Astrocyte (in vitro differentiated cells and primary cell): ENCODE results near the gene CDH23. TPM values are rescaled to one million over a fixed set of nuclear protein-coding genes. Genes with fewer than 3 reads are reported as not detected.
A peak's percentile ranks its signal among the peaks of the same experiment; 100 is the strongest.

Experiments
- DNase-seq: peaks from one replicate; pipeline ENCODE4 v3.0.0-alpha.2; 2010; ENCODE audit warnings: low read depth
- FAIRE-seq: peaks from 2 replicates; lab custom pipeline; 2011; peaks lifted over from hg19 to GRCh38; lab: Jason Lieb, UNC
- H2AFZ ChIP-seq: 2 replicates; pipeline ENCODE4 v1.6.0; 2012; ENCODE audit warnings: low read depth, low read length, inconsistent platforms
- H3K27ac ChIP-seq: 2 replicates; pipeline ENCODE4 v1.5.1; 2011; ENCODE audit warnings: low read depth, low read length, inconsistent platforms
- H3K27me3 ChIP-seq: 2 replicates; pipeline ENCODE4 v1.6.0; 2011; ENCODE audit warnings: low read length, inconsistent platforms; ENCODE audit not compliant: insufficient read depth
- H3K36me3 ChIP-seq: 2 replicates; pipeline ENCODE4 v1.5.1; 2011; ENCODE audit warnings: low read length, inconsistent platforms; ENCODE audit not compliant: insufficient read depth
- H3K4me1 ChIP-seq: 2 replicates; pipeline ENCODE4 v1.5.1; 2011; ENCODE audit warnings: low read length, inconsistent platforms; ENCODE audit not compliant: insufficient read depth
- H3K4me2 ChIP-seq: 2 replicates; pipeline ENCODE4 v1.6.0; 2012; ENCODE audit warnings: low read length, inconsistent platforms
- H3K4me3 ChIP-seq: 2 replicates; pipeline ENCODE4 v1.5.1; 2011; ENCODE audit warnings: low read depth, mild to moderate bottlenecking, low read length, inconsistent platforms; ENCODE audit not compliant: insufficient read depth
- H3K79me2 ChIP-seq: 2 replicates; pipeline ENCODE4 v1.6.0; 2012; ENCODE audit warnings: mild to moderate bottlenecking, low read length, inconsistent platforms; ENCODE audit not compliant: insufficient read depth
- H3K9ac ChIP-seq: 2 replicates; pipeline ENCODE4 v1.6.0; 2012; ENCODE audit warnings: mild to moderate bottlenecking, low read length, inconsistent platforms
- H3K9me3 ChIP-seq: 2 replicates; pipeline ENCODE4 v1.5.1; 2012; ENCODE audit warnings: low read depth, mild to moderate bottlenecking, low read length, inconsistent platforms; ENCODE audit not compliant: insufficient read depth
- H4K20me1 ChIP-seq: 2 replicates; pipeline ENCODE4 v1.6.0; 2012; ENCODE audit warnings: low read length, inconsistent platforms; ENCODE audit not compliant: insufficient read depth
- H3K27ac Mint-ChIP-seq: one replicate; pipeline ENCODE4 v1.8.0; 2021; ENCODE audit warnings: mild to moderate bottlenecking, mixed read lengths; ENCODE audit not compliant: unreplicated experiment
- H3K27me3 Mint-ChIP-seq: one replicate; pipeline ENCODE4 v1.8.0; 2021; ENCODE audit warnings: low read depth, mixed read lengths; ENCODE audit not compliant: unreplicated experiment
- H3K36me3 Mint-ChIP-seq: one replicate; pipeline ENCODE4 v1.8.0; 2021; ENCODE audit warnings: low read depth, mixed read lengths; ENCODE audit not compliant: unreplicated experiment
- H3K4me1 Mint-ChIP-seq: one replicate; pipeline ENCODE4 v1.8.0; 2021; ENCODE audit warnings: low read depth, mixed read lengths; ENCODE audit not compliant: unreplicated experiment
- H3K4me3 Mint-ChIP-seq: one replicate; pipeline ENCODE4 v1.8.0; 2021; ENCODE audit warnings: mild to moderate bottlenecking, moderate library complexity, mixed read lengths; ENCODE audit not compliant: unreplicated experiment
- H3K9me3 Mint-ChIP-seq: one replicate; pipeline ENCODE4 v1.8.0; 2021; ENCODE audit warnings: mild to moderate bottlenecking, mixed read lengths; ENCODE audit not compliant: unreplicated experiment
- CTCF ChIP-seq: IDR thresholded peaks from 2 replicates; pipeline ENCODE4 v1.5.1; 2011; ENCODE audit warnings: low read depth, mild to moderate bottlenecking, inconsistent platforms, low read length, moderate library complexity; ENCODE audit not compliant: insufficient read depth
- EZH2 ChIP-seq: IDR thresholded peaks from 2 replicates; pipeline ENCODE4 v1.6.1; 2012; ENCODE audit warnings: mild to moderate bottlenecking, low read length, inconsistent platforms; ENCODE audit not compliant: insufficient read depth
- total RNA-seq: library from RNA; stranded (reverse); gene quantifications from 2 replicates; pipeline ENCODE4 v1.2.1, GENCODE V29; 2021

Gene CDH23
- total RNA-seq, 1 donor from 2014 or later: not detected

GRCh38 chr10:71830726-71831125 lies 434.0 kb downstream of the CDH23 start:
- H3K4me1 ChIP-seq: peaks cover 15% of the 10 kb centered on the region
- H3K4me3 ChIP-seq: no peak overlapping the region
- TF ChIP-seq EZH2 (no peak), CTCF (no peak)
- no peaks in the 10 kb centered on the region for H3K9me3 ChIP-seq
- H3K27ac Mint-ChIP-seq: no peak overlapping the region
- no peak overlapping the region for H3K4me2 ChIP-seq
- H3K9ac ChIP-seq: no peak overlapping the region
- H2AFZ ChIP-seq: no peak overlapping the region
- H3K36me3 ChIP-seq: peaks cover 45% of the 10 kb centered on the region
- H3K27me3 Mint-ChIP-seq: no peaks in the 10 kb centered on the region
- FAIRE-seq (no peak), DNase-seq (no peak)
- no peak overlapping the region for H3K27ac ChIP-seq
- H4K20me1 ChIP-seq: peaks cover 87% of the 10 kb centered on the region
- peaks cover 17% of the 10 kb centered on the region for H3K36me3 Mint-ChIP-seq
- no peak overlapping the region for H3K4me3 Mint-ChIP-seq
- peaks cover 44% of the 10 kb centered on the region for H3K79me2 ChIP-seq
- peaks cover 12% of the 10 kb centered on the region for H3K4me1 Mint-ChIP-seq
- no peaks in the 10 kb centered on the region for H3K27me3 ChIP-seq
- no peaks in the 10 kb centered on the region for H3K9me3 Mint-ChIP-seq

GRCh38 chr10:71831646-71832552 lies 435.2 kb downstream of the CDH23 start:
- no peak overlapping the region for H3K9ac ChIP-seq
- Mint-ChIP-seq H3K4me1 (peaks cover 23% of the 10 kb centered on the region), H3K36me3 (peaks cover 14% of the 10 kb centered on the region), H3K27me3 (no peaks in the 10 kb centered on the region), H3K4me3 (peak overlapping the region; percentile 14), H3K9me3 (no peaks in the 10 kb centered on the region), H3K27ac (no peak overlapping the region)
- DNase-seq: peak; percentile 40
- TF ChIP-seq CTCF (no peak), EZH2 (no peak)
- H3K9me3 ChIP-seq: no peaks in the 10 kb centered on the region
- peaks cover 87% of the 10 kb centered on the region for H4K20me1 ChIP-seq
- peaks cover 56% of the 10 kb centered on the region for H3K79me2 ChIP-seq
- peaks cover 37% of the 10 kb centered on the region for H3K36me3 ChIP-seq
- H3K4me2 ChIP-seq: peak overlapping the region; percentile 33
- peak overlapping the region; percentile 25 for H3K27ac ChIP-seq
- peaks cover 27% of the 10 kb centered on the region for H3K4me1 ChIP-seq
- no peak for FAIRE-seq
- H2AFZ ChIP-seq: no peak overlapping the region
- no peaks in the 10 kb centered on the region for H3K27me3 ChIP-seq
- H3K4me3 ChIP-seq: no peak overlapping the region

DNA sequence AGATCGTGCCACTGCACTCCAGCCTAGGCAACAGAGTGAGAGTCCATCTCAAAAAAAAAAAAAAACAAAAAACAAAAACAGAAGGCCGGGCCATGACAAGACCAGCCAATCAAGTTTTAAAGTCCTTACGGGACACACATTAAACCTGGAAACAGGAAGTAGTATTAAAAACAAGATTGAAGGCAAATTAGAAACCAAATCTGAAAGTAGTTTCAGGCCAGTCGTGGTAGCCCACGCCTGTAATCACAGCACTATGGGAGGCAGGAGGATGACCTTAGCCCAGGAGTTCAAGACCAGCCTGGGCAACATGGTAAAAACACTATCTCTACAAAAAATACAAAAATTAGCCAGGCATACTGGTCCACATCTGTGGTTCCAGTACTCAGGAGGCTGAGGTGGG lies 436.2 kb downstream of the CDH23 start:
- Histone ChIP-seq H4K20me1 (peaks cover 92% of the 10 kb centered on the region), H3K9ac (no peak overlapping the region), H3K79me2 (peaks cover 66% of the 10 kb centered on the region)

More for the DNA sequence above, 436.2 kb downstream of the CDH23 start:
- Histone ChIP-seq H2AFZ (no peak overlapping the region), H3K27ac (no peak overlapping the region), H3K27me3 (no peaks in the 10 kb centered on the region), H3K9me3 (no peaks in the 10 kb centered on the region), H3K4me3 (no peak overlapping the region), H3K4me1 (peaks cover 37% of the 10 kb centered on the region), H3K4me2 (no peak overlapping the region), H3K36me3 (peaks cover 33% of the 10 kb centered on the region)
- Mint-ChIP-seq H3K27ac (no peak overlapping the region), H3K36me3 (peaks cover 14% of the 10 kb centered on the region), H3K9me3 (no peaks in the 10 kb centered on the region), H3K4me1 (peaks cover 34% of the 10 kb centered on the region), H3K4me3 (no peak overlapping the region), H3K27me3 (no peaks in the 10 kb centered on the region)
- no peak for DNase-seq
- TF ChIP-seq EZH2 (no peak), CTCF (no peak)
- FAIRE-seq: no peak
